Measurements from ENCODE around the gene STXBP6.
"Not testable (repeated sequence)": the region's sequence is repeated elsewhere in the genome, so short reads cannot be mapped to it uniquely, and the experiment has no call there.

Gene STXBP6

GRCh38 chr14:24954700-24955037 lies 95.3 kb downstream of the STXBP6 start:
- DNase-seq: no peak

DNA sequence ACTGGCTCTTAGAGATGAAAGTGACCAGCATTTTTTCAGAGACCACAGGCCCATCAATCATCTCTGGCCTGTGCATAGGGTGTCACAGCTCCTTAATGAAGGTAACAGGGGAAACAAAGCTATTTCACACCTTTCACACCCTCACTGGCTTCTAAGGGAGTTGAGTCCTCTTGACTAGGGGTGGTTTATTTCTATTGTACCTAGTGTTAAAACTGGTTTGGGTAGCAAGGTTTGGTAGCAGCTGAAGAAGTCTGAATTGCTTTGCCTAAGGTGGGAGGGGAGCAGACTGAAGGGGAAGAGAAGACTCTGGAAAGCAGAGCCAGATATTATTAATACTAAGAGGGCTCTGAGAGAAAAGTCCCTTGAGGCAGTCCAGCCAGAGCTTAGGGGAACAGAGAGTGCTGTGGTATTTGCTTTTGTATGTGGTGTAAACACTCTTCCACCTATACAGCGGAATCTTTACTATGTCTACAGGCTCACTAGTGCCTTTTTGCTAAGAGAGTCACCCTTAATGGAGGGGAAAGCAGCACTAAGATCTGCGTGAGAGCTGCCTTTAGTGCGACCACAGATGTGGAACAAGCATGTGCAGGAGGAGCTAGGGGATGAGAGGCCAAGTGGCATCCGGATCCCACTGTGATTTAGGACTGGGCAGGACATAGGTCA lies 95.8 kb downstream of the STXBP6 start:
- peak; percentile 14 for DNase-seq

DNA sequence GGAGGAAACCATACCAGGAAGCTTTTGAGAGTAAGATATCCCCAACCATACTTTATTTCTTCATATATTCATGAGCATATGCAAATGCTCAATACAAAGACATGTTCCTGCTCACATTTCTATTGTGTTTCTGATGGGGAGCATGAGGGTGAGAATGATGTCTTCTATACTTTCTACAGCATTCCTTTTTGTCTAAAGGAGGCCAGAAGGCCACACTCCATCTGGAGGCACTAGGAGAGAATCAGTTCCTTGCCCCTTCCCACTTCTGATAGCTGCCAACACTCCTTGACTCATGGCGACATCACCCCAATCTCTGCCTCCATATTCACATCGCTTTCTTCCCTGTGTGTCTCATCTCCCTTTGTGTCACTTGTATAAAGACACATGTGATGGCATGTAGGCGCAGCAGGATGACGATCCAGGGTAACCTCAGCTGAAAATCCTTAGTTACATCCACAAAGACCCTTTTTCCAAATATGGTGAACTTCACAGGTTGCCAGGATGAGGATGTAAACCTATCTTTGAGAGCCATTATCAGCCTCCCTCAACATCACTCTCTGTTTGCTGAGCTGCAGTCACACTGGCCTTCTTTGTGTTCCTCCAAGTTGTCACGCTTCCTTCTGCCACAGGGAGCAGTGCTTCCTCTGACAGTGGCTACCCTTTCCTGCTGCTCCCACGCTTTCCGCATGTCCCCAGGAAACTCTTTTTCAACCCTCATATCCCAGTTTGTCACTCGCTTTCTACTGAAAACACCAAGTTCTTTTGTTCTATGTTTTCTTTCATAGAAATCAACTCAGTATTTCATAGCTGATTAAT lies 96.9 kb downstream of the STXBP6 start:
- no peak for DNase-seq

- DNase-seq: no peak
Measured at GRCh38 chr14:24948261-24948847, 101.6 kb downstream of the STXBP6 start.

- no peak for DNase-seq
Measured at GRCh38 chr14:24947131-24947530, 102.8 kb downstream of the STXBP6 start.

DNA sequence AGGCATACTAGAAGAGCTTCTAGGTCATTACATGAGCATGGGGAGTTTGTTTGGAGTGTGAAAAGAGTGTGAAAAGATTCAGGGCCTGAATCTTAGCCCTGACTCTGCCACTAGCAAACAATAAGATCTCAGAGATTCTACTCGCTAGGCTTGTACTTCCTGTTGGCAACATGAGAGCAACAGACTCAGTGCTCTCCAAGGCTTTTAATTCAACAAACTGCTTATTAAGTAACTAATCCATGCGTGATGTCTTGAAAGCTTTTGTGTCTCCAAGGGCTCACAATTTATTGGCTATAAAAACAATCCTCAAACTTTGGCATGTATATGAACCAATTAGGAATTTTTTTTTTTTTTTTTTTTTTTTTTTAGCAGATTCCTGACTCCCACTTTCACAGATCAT lies 105.1 kb downstream of the STXBP6 start:
- no peak for DNase-seq

DNA sequence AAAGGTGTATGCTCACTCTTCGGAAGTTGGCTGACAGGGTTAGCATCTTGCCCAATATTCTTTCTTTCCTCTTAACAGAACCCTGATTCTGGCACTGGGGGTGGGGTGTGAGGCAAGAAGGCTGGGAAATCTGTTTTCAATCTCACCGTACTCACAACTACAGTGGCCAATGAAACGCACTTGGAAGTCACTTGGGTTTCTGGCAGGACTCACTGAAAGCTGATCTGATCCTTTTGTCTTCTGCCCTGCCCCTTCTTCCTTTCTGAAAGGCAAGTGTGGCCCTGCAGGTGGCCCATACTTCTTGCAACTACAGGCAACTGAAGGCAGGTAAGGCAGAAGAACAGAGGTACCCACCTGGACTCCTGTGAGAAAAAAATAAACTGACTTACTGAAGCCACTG lies 106.9 kb downstream of the STXBP6 start:
- no peak for DNase-seq

DNA sequence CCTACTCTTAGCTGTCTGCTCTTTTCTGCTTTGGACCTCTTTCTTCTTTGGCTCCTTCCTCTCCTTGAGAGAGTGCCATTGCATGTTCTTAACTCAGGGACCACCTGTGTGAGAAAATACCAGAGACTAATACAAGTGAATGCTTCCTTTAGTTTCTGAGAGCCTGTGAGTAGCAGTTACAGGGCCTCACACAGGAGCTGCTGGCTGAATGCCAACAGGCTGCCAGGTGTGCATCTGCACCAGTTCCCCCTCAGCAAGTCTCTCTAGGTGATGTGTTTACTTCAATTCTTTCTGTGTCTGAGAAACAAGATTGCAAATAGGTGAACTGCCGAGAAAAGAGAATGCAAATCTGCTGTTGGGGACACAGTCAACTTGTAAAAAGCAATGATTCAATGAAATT lies 108.2 kb downstream of the STXBP6 start:
- no peak for DNase-seq

DNA sequence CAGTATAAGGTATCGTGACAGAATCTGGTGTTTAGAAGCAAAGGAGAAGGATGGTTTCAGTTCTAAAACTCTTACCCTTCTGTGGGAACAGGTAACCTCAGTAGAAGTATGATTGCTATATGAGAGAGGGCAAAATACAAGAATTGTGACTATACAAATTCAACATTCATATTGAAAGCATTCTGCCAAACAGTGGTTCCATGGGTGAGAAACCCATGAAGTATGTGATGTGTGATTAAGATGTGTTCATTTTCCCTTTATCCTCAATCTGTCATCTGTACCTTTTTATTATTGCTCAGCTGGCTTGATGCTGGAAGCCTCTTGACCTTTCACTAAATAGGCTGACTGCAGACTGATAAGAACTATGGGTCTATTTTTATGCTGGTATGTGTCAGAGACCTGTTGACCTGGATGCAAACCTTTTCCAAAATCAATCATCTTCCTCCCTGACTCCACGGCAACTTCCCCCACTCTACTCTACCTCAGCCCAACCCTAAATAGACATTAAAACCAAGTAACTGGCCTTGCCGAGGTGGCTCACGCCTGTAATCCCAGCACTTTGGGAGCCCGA lies 109.6 kb downstream of the STXBP6 start:
- DNase-seq: no peak

DNA sequence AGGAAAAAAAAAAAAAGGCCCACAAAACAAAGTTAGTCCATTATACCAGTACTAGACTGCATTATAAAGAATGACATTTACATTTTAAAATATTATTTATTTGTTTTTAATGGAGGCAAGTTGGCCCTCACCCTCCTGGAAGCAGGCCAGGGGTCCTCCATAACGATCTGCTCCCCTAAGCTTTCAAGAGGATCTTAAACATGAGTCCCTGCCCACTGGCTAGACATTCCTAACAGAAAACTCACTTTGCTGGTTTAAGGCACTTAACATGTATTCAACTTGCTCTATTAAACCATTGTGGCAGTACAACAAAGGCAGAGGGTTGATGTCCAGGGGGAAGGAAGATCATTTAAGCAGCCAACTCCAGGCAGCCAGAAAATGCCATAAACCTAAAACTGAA lies 111.4 kb downstream of the STXBP6 start:
- DNase-seq: no peak

DNA sequence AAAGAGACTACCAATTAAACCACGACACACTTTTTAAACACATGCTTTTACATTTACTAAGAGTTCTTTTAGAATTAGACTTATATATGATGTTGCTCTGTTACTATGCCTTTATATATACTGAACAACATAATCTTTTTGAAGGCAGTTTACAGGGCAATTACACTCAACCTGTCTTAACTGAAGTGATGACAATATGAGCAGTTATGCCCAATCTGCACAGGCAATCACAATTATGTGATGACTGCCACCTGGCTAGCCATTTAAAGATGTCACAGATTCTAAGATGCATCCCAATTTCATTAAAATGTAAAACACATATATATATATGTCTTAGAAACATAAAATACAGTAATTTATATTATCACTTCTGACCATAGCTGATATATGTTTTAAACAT lies 112.6 kb downstream of the STXBP6 start:
- DNase-seq: no peak

DNA sequence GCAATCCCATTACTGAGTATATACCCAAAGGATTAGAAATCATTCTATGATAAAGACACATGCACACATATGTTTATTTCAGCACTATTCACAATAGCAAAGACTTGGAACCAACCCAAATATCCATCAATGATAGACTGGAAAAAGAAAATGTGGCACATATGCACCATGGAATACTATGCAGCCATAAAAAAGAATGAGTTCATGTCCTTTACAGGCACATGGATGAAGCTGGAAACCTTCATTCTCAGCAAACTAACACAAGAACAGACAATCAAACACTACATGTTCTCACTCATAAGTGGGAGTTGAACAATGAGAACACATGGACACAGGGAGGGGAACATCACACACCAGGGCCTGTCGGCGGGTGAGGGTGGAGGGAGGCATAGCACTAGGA lies 113.2 kb downstream of the STXBP6 start:
- not testable (repeated sequence) for DNase-seq

DNA sequence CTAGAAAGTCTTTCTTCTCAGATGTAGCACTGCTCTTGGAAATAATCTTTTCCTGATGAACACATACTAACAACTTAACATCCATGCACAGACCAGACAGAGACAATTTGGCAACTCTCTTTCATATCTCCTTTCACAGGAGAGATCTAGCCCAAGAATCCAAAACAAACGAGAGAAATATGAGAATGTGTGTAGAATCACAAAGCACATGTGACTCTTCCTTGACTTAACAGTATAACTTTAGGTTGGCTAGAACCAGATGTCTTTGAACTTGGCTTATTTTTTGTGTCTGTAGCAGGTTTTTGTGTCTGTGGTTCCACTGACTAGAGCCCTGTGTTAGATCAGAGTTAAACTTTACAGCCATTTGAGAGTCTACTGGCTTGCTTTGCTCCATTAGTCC lies 114.2 kb downstream of the STXBP6 start:
- no peak for DNase-seq

DNA sequence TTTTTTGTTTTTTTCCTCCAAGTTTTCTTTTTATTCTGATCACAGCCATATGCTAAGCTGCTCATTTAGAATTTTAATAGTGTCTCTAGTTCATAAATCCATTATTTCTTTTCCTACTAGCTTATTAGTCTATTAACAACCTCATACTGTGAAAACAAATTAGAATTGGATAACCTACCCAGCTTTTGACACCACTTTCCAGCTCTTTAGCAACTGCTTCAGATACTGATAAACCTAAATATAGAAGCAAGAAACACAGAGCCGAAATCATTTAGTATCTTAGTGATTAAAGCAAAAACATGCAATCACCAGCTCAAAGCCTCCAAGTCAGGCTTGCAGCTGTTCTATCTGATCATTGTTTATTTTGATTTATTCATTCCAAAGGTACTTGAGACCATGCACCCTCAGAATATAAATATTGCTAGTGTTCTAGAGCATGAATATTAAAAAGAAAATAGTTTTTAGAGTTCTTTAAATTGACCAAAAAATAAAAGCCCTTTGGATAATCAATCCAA lies 121.5 kb downstream of the STXBP6 start:
- DNase-seq: no peak

DNA sequence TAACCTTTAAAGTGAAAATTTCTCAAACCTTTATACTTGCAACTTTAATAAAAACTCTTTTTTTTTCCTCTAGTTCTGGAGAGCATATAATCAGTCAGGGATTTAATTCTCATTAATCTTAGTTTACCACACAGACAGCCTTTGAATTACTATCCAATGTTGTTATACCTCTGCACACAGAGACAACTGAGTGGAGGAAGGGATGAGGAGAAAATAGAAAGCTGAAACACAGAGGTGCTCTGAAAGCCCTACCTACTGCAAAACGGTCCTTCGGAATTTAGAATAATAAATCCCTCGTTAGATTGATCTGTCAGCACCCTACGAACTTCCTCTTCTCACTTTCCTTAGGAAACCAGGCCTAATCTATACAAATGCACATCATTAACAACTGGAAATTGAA lies 122.1 kb downstream of the STXBP6 start:
- no peak for DNase-seq

DNA sequence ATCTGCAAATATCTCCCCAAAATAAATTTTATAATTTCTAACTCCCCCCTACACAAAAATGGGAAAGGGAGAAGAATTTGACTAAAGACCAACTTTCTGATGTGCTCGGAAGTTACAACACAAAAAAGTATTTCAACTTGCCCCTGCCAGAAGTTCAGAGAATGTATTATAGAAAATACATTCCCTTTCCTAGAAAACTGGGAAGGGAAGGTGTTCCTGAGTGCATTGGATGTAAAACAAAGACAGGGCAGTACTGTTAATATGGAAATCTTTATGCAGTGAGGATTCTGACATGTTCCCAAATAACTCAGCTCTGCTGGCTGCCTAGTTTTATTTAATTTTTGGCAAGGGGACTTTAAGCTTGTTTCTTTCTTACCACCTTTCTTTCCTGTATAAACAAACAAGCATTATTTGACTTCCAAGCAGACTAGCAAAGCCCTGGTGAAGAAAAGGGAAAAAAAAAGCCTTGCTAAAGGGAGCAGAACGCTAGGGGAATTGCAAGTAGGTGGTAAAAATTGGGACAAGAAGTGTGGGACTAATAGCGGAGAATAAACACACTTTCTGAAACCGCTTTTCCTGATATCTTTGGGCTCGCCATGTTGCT lies 124.1 kb downstream of the STXBP6 start:
- DNase-seq: no peak

GRCh38 chr14:24924544-24924943 lies 125.4 kb downstream of the STXBP6 start:
- DNase-seq: no peak

DNA sequence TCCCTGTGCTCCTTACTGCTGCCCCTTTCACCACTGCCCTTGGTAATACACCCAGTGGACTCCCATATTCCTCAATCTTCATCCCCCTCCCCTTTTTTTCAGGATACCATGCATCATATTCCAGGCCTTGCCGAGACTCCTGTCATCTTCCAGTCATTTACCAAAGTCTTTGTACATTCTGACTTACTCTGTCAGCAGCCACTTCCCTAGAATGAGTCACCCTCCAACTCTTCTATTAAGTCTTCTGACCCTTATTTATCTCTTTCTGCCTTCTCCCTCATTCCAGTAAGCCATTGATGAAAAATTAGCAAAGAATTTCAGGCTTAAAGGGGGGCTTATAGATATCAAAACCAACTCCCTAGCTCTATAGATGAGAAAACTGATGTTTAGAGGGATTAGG lies 128.0 kb downstream of the STXBP6 start:
- DNase-seq: no peak

DNA sequence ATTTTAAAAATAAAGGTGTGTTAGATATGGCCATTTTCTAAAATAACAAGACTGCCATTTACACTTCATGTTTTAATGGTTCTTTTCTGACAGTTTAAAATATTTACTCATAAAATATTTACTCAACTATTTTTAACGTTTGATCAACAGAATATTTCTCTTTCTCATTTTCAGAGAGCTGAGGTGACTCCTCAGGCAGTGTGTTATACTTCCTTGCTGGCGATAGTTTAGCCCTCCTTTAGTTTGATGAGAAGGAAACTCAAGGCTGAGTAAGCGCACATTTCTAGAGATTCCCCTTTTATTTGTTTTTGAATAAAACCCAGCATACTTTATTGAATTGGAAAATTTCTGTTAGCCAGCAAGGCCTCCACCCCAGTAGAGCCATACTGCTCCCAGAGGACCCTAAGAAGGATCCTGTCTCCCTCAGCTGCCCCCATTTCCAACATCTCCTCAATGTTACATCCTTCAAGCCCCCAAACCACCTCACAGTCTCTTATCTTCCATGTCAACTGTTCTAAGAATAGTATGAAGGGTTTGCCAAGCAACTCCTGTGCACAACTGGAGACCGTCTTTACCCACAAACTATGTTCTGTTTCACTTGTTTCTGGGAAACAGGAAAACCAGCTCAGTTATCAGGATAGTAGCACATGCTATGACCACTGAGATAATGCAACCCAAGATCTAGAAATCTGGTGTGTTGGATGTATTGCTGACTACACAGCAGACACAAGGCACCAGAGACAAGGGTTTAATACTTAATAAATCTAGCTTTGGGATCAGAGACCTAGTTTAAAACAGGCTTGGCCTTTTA lies 129.5 kb downstream of the STXBP6 start:
- no peak for DNase-seq

GRCh38 chr14:24918822-24919221 lies 131.1 kb downstream of the STXBP6 start:
- no peak for DNase-seq

- no peak for DNase-seq
Measured at GRCh38 chr14:24915958-24916595, 133.9 kb downstream of the STXBP6 start.
